RWPE2 (cell line): ENCODE measurements around the gene FOXB1.

Experiments
- ATAC-seq: fragments of 200-7000 bp; cut with Tn5 transposase; 3 replicates; pipeline ENCODE4 v1.9.1; 2021; ENCODE audit warnings: low read depth
- DNase-seq: peaks from one replicate; pipeline ENCODE4 v3.0.0-alpha.2; 2020; ENCODE audit warnings: low spot score
- H3K27ac ChIP-seq: fragments of 450-650 bp; 2 replicates; pipeline ENCODE4 v1.5.1; 2017; ENCODE audit warnings: mild to moderate bottlenecking; ENCODE audit not compliant: poor library complexity, severe bottlenecking
- H3K27me3 ChIP-seq: fragments of 250-450 bp; sonication (Bioruptor Pico); 2 replicates; pipeline ENCODE4 v1.5.1; 2021; ENCODE audit warnings: mild to moderate bottlenecking, moderate library complexity; ENCODE audit not compliant: insufficient read depth, poor library complexity, severe bottlenecking
- H3K36me3 ChIP-seq: fragments of 250-450 bp; sonication (Bioruptor Pico); 2 replicates; pipeline ENCODE4 v1.5.1; 2020; ENCODE audit warnings: low read depth, mild to moderate bottlenecking, moderate library complexity
- H3K4me1 ChIP-seq: fragments of 250-450 bp; sonication (Bioruptor Pico); 2 replicates; pipeline ENCODE4 v1.5.1; 2021; ENCODE audit warnings: mild to moderate bottlenecking, moderate library complexity; ENCODE audit not compliant: insufficient read depth, poor library complexity, severe bottlenecking
- H3K4me3 ChIP-seq: fragments of 250-450 bp; sonication (Bioruptor Pico); 2 replicates; pipeline ENCODE4 v1.5.1; 2021; ENCODE audit warnings: mild to moderate bottlenecking, moderate library complexity; ENCODE audit not compliant: severe bottlenecking
- H3K9me3 ChIP-seq: fragments of 250-450 bp; sonication (Bioruptor Pico); 2 replicates; pipeline ENCODE4 v1.5.1; 2021; ENCODE audit warnings: mild to moderate bottlenecking, moderate library complexity; ENCODE audit not compliant: severe bottlenecking
- CTCF ChIP-seq: fragments of 450-650 bp; IDR thresholded peaks from one replicate; pipeline ENCODE4 v1.5.1; 2017; ENCODE audit warnings: mild to moderate bottlenecking, moderate library complexity; ENCODE audit not compliant: poor library complexity, severe bottlenecking

Gene FOXB1

DNA sequence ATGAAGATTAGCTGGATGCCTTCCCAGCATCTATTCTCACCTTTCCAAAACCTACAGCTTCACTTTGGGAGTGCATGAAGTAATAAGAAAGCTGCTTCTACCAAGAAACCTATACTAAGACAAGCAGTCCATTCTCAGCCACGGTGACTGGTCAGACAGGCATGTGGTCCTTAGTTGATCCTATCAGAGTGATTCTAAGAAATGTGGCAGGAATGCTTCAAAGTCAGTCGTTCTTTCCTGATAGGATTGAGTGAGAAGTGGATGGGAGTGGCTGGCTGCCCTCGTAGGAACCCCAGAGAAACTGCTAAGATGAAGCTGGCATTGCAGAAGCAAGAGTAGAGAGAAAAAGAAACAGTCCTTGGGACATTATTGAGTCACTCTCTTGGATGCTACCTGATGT is 16.6 kb downstream of the FOXB1 start:
- H3K4me3 ChIP-seq: no peak overlapping the region
- H3K36me3 ChIP-seq: no peaks in the 10 kb centered on the region
- peaks cover 15% of the 10 kb centered on the region for H3K4me1 ChIP-seq
- TF ChIP-seq CTCF: no peak
- no peaks in the 10 kb centered on the region for H3K9me3 ChIP-seq
- no peaks in the 10 kb centered on the region for H3K27me3 ChIP-seq
- H3K27ac ChIP-seq: no peak overlapping the region
- ATAC-seq (0 out of 3 replicates have a peak, but pooled peaks have one; percentile 26), DNase-seq (no peak)

- Histone ChIP-seq H3K27ac (no peak overlapping the region), H3K36me3 (no peaks in the 10 kb centered on the region), H3K4me3 (no peak overlapping the region), H3K27me3 (no peaks in the 10 kb centered on the region), H3K4me1 (peaks cover 15% of the 10 kb centered on the region), H3K9me3 (no peaks in the 10 kb centered on the region)
- ATAC-seq: peak; percentile 45; the same call in 2 of the 3 replicates
- TF ChIP-seq CTCF: no peak
- DNase-seq: no peak
Measured at GRCh38 chr15:60021589-60022378, 17.7 kb downstream of the FOXB1 start.

DNA sequence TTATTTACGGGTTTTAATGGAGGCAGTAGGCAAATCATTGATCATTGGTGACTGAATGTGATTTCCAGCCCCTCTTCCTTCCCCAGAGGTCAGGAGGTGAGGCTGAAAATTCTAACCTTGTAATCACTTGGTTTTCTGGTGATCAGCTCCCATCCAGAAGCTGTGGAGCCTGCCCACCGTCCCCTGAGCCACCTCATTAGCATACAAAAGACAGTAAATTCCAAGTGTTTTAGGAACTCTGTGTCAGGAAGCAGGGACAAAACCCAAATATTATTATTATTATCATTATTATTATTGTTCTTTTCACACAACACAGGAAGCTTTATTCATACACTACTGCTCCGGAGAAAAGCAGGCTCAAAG is 18.2 kb downstream of the FOXB1 start:
- ATAC-seq: no peak

DNA sequence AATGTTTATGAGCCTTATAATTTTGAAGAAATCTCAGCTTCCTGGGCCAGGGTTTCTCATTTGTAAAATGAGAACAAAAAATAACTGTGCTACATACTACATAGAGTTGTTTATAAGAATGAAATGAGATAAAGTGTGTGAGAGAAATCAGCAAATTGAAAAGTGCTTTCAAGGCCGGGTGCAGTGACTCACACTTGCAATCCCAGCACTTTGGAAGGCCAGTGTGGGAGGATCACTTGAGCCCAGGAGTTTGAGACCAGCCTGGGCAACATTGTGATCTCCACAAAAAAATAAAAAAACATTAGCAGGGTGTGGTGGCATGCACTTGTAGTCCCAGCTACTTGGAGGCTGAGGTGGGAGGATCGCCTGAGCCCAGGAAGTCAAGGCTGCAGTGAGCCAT is 22.4 kb downstream of the FOXB1 start:
- Histone ChIP-seq H3K36me3 (no peaks in the 10 kb centered on the region), H3K27me3 (no peaks in the 10 kb centered on the region), H3K27ac (no peak overlapping the region), H3K4me1 (peaks cover 6% of the 10 kb centered on the region), H3K9me3 (no peaks in the 10 kb centered on the region), H3K4me3 (no peak overlapping the region)
- no peak for DNase-seq
- TF ChIP-seq CTCF: no peak
- ATAC-seq: no peak

More for the DNA sequence above, 18.2 kb downstream of the FOXB1 start:
- no peak for TF ChIP-seq CTCF
- Histone ChIP-seq H3K27ac (no peak overlapping the region), H3K4me3 (no peak overlapping the region), H3K4me1 (peaks cover 15% of the 10 kb centered on the region), H3K36me3 (no peaks in the 10 kb centered on the region), H3K9me3 (no peaks in the 10 kb centered on the region), H3K27me3 (no peaks in the 10 kb centered on the region)
- DNase-seq: no peak

- ATAC-seq (no peak), DNase-seq (no peak)
- Histone ChIP-seq H3K4me3 (no peak overlapping the region), H3K27ac (no peak overlapping the region), H3K4me1 (peaks cover 6% of the 10 kb centered on the region), H3K27me3 (no peaks in the 10 kb centered on the region), H3K36me3 (no peaks in the 10 kb centered on the region), H3K9me3 (no peaks in the 10 kb centered on the region)
- no peak for TF ChIP-seq CTCF
Measured at GRCh38 chr15:60035344-60035743, 31.2 kb downstream of the FOXB1 start.
